GM12873 (cell line): ENCODE measurements around the gene EEFSEC.

Experiments
- CTCF ChIP-seq: IDR thresholded peaks from 2 replicates; pipeline ENCODE4 v1.5.1; 2012; ENCODE audit warnings: low read depth, mild to moderate bottlenecking, moderate library complexity, low read length, control low read depth; ENCODE audit not compliant: insufficient read depth; ENCODE audit errors: missing control alignments

Gene EEFSEC

GRCh38 chr3:128413003-128413370, 259.7 kb downstream of the EEFSEC start:
- no peak for TF ChIP-seq CTCF

- no peak for TF ChIP-seq CTCF
Observed at GRCh38 chr3:128413413-128414205, 260.3 kb downstream of the EEFSEC start.

GRCh38 chr3:128415200-128415772, 262.0 kb downstream of the EEFSEC start:
- TF ChIP-seq CTCF, result no peak

GRCh38 chr3:128415773-128416577, 262.7 kb downstream of the EEFSEC start:
- no peak for TF ChIP-seq CTCF

- no peak for TF ChIP-seq CTCF
Observed at GRCh38 chr3:128416578-128417211, 263.4 kb downstream of the EEFSEC start.

GRCh38 chr3:128418900-128419299, 265.6 kb downstream of the EEFSEC start:
- TF ChIP-seq CTCF, result no peak

- no peak for TF ChIP-seq CTCF
Observed at GRCh38 chr3:128419311-128419710, 266.0 kb downstream of the EEFSEC start.
